ENCODE data around the gene IRX2. TPM values are rescaled to one million over a fixed set of nuclear protein-coding genes. Genes with fewer than 3 reads are reported as not detected.

Gene IRX2
- total RNA-seq, 4 donors from 2014 or later: 31.6 to 70.2 (median 48.9) TPM

DNA sequence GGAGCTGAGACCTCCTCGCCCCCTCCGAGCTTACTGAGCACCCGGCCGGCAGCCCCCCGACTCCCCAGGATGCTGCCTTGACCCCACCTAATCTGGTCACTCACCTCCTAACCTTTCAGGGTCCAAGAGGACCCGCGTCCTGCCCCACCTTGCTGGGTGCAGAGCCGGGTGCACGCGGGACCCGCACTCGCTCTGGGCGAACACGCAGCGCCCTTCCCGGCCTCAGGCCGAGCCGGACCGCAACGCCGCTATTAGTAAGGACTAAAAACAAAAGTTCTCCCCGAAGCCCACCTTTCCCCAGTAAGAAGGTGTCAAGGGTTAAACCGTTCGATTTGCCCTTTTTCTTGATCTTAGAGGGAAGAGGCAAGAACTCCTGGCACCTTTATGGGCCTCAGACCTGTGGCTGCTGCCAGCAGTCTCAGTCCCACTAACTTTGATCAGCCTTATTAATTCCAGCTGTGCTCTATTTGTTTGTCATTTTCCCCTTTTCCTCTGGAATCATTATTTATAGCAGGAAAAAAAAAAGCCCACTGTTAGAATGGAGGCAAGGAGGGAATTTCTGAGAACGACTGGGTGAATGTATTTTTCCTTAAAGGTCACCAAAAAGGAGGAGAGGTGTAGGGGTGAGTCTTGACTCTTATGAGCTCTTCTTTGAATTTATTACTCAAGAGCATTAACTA lies 10.5 kb downstream of the IRX2 start:
- intact Hi-C loops (cut with DNase I; ENCODE audit: low total_unique reads): no loop called here

DNA sequence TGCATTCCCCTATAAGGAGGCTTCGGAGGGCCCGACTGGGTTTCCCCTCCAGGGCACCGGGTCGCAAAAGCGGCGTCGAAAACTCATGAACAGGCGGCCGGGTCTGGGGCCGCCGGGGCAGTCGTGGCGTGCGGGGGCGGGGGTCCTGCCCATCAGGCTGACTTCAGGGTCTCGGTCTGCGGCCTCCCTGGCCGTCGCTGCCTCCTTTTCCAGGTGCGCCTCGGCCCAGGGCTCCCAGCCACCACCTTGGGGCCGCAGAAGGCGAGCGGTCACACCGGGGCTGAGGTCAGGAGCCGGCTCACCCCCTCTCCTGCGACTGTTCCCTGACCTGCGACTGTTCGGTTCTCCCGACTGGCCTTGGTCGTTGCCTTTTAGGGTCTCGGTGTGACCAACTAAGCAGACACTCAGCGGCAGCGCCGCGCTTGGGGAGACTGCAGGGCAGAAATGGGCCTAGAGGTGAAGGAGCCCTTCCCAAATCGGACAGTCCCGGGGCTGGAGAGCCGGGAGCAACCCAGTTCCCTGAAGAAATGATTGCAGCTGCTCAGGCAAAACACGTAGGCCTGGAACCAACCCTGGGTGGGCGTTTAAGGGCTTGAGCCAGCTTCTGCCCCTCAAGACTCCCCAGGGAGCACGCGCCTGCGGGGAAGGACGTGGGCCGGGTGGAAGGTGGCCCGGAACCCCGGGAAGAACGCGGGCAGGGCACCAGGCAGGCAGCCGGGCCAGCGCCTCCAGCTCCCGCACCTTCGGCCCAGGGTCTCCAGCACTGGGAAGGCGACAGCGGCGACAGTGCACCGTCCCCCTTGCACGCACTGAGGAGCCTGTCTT lies 11.2 kb downstream of the IRX2 start:
- H3K4me3 ChIP-seq (ENCODE audit: low read depth, poor library complexity, severe bottlenecking): no peak overlapping the region
- DNase-seq (ENCODE audit: low spot score in 2 of 2): peak in 1 of 2 donors; percentile 85
- 65 to 78% methylated on average over 31 to 48 of the region's 59 CpGs for WGBS, 2 donors
- intact Hi-C loops (cut with DNase I; ENCODE audit: low total_unique reads): no loop called here
- TF ChIP-seq, protein P1, sequence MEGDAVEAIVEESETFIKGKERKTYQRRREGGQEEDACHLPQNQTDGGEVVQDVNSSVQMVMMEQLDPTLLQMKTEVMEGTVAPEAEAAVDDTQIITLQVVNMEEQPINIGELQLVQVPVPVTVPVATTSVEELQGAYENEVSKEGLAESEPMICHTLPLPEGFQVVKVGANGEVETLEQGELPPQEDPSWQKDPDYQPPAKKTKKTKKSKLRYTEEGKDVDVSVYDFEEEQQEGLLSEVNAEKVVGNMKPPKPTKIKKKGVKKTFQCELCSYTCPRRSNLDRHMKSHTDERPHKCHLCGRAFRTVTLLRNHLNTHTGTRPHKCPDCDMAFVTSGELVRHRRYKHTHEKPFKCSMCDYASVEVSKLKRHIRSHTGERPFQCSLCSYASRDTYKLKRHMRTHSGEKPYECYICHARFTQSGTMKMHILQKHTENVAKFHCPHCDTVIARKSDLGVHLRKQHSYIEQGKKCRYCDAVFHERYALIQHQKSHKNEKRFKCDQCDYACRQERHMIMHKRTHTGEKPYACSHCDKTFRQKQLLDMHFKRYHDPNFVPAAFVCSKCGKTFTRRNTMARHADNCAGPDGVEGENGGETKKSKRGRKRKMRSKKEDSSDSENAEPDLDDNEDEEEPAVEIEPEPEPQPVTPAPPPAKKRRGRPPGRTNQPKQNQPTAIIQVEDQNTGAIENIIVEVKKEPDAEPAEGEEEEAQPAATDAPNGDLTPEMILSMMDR (IDR thresholded peaks at IDR 0.05): no peak
- no peak for TF ChIP-seq POLR2A (IDR thresholded peaks at IDR 0.05)

More for the DNA sequence above, 10.5 kb downstream of the IRX2 start:
- WGBS, 2 donors: 59 to 74% methylated on average over 20 to 25 of the region's 25 CpGs
- TF ChIP-seq POLR2A (IDR thresholded peaks at IDR 0.05): no peak
- peak in 1 of 2 donors; percentile 83 for DNase-seq (ENCODE audit: low spot score in 2 of 2)
- no peak overlapping the region for H3K4me3 ChIP-seq (ENCODE audit: low read depth, poor library complexity, severe bottlenecking)

DNA sequence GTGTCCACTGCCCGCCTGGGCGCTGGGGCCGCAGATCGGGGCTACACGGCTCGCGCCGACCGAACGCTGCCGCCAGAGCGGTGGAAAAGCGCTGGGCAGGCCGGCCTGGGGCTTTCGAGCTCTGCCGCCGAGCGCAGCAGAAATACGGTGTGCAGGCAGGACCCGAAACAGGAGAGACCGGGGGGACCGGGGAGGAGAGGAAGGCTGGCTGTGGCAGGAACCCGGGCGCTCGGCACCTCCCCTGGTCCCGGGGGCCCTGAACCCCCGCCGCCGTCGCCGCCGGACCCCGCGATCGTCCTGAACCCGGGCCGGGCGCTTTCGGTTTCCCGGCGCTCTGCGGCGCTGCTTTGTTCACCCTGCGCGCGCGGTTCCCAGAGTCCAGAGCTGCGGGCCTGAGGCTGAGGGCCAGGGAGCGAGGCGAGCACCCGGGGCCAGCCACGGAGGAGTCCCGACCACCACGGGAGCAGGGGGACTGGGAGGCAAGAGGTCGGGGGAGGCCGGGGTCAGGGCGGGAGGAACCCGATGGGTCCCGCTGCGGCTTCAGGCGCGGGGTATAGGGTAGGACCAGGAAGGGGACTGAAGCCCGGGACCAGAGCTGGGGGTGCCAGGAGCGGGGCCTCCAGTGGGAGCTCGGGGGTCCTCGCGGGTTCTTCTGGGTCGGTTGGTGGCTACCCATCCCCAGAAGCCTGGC lies 12.0 kb downstream of the IRX2 start:
- intact Hi-C loops (cut with DNase I; ENCODE audit: low total_unique reads): no loop called here
- DNase-seq (ENCODE audit: low spot score in 2 of 2): peak in 1 of 2 donors; percentile 87
- no peak for TF ChIP-seq POLR2A (IDR thresholded peaks at IDR 0.05)
- 0 to 3% methylated on average over 19 to 33 of the region's 68 CpGs for WGBS, 2 donors
- peak overlapping the region; percentile 39 for H3K4me3 ChIP-seq (ENCODE audit: low read depth, poor library complexity, severe bottlenecking)

DNA sequence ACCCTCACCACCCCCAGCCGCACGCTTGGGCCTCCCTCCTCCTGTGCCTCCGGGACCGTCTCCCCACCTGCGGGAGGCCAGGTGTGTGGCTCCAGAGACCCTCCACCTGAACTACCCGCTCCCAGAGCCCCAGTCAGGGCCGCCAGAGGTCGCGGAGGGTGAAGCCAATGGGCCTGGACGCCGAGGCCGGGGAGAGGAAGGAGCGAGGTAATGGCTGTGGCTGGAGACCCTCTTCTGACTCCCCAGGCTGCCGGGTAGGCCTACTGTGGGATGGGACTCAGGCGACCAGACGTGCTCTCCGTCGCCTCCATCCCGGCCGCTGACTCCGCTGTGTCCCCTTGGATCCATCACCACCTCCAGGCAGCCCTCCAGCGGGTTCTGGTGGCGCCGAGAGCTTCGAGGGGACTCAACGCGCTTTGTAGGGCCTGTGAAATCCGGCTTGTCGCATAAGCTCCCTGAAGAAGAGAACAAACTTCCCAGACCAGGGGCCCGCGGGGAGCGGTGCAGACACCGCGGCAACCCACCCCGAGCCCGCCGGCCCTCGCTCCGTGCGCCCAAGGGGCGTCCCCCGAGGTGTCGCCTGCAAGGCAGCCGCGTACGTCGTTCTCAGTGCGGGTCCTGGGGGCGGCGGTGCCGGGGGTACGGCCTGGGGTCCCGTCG lies 12.6 kb downstream of the IRX2 start:
- no peak for DNase-seq (ENCODE audit: low spot score in 2 of 2)
- intact Hi-C loops (cut with DNase I; ENCODE audit: low total_unique reads): no loop called here
- 41 to 55% methylated on average over 27 to 34 of the region's 54 CpGs for WGBS, 2 donors
- peak overlapping the region; percentile 39 for H3K4me3 ChIP-seq (ENCODE audit: low read depth, poor library complexity, severe bottlenecking)
- TF ChIP-seq, protein P1 (IDR thresholded peaks at IDR 0.05): no peak
- no peak for TF ChIP-seq POLR2A (IDR thresholded peaks at IDR 0.05)

DNA sequence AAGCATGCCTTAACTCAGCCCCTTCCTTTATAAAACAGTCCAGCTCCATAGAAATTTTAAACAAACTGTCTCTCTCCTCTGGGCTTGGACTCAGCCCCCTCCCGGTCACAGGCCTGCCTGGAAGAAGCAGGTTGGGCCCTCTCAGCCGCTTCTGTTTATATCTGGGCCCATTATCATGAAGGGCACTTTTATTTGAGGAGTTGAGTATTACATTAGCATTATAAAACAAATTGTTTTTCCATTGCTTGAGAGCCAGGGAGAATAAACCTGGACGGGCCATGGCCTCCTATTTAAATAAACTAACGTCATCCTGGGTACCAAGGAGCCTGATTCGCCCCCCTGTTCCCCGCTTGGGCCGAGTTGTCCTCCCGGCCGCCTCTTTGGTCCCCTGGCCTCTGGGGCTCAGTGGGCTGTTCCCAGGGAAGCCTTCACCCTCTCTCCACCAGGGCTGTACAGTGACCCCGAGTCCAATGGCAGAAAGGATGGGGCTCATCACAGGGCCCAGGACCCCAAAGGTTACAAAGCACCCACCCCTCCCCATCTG lies 13.2 kb downstream of the IRX2 start:
- H3K4me3 ChIP-seq (ENCODE audit: low read depth, poor library complexity, severe bottlenecking): no peak overlapping the region
- 67 to 70% methylated on average over 10 of the region's 10 CpGs for WGBS, 2 donors
- no peak for DNase-seq (ENCODE audit: low spot score in 2 of 2)
- no peak for TF ChIP-seq POLR2A (IDR thresholded peaks at IDR 0.05)
- TF ChIP-seq, protein P1 (IDR thresholded peaks at IDR 0.05): no peak
- intact Hi-C loops (cut with DNase I; ENCODE audit: low total_unique reads): no loop called here
